ENCODE measurements around the gene CHD5.

- TF ChIP-seq CTCF (IDR thresholded peaks at IDR 0.05; ENCODE audit: borderline replicate concordance, extremely low read depth, low read length, poor library complexity, severe bottlenecking) (no peak), EZH2 (IDR thresholded peaks at IDR 0.05; ENCODE audit: borderline replicate concordance, low read depth, low read length, severe bottlenecking) (no peak)
Observed at GRCh38 chr1:6087377-6087772, 92.7 kb downstream of the CHD5 start.

All from DND-41 (cell line).